Right kidney (tissue), 1 donor: Measurements from ENCODE around the gene PTPN18.

Experiments
- DNase-seq: peaks from one replicate; pipeline ENCODE4 v3.0.0-alpha.2; 2016

PTPN18 gene

DNA sequence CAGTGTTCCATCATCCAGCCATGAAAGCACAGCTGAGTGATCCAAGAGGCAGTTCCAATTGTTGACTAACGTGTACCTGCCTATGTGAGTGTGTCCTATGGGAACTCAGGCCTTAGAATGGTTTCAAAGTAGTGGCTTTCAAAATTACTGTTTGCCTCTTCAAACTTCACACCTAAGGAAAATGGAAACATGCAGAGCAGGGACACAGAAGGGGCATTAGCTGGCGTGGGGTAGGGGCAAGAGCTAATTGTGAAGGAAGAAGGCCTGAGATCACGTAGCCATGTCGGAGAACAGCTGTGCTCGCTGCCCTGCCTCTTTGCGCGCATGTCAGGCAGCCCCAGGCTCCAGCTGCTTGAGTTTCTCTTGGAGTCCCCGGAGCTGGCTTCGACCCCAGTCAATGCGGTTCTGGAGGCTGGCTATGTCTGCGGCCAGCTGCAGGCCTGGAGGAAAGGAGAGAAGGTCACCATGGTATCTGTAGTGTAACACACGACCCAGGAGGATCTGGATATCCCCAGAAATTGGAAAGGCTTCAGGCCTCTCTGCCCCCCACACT, 17.0 kb upstream of the PTPN18 start:
- no peak for DNase-seq

DNA sequence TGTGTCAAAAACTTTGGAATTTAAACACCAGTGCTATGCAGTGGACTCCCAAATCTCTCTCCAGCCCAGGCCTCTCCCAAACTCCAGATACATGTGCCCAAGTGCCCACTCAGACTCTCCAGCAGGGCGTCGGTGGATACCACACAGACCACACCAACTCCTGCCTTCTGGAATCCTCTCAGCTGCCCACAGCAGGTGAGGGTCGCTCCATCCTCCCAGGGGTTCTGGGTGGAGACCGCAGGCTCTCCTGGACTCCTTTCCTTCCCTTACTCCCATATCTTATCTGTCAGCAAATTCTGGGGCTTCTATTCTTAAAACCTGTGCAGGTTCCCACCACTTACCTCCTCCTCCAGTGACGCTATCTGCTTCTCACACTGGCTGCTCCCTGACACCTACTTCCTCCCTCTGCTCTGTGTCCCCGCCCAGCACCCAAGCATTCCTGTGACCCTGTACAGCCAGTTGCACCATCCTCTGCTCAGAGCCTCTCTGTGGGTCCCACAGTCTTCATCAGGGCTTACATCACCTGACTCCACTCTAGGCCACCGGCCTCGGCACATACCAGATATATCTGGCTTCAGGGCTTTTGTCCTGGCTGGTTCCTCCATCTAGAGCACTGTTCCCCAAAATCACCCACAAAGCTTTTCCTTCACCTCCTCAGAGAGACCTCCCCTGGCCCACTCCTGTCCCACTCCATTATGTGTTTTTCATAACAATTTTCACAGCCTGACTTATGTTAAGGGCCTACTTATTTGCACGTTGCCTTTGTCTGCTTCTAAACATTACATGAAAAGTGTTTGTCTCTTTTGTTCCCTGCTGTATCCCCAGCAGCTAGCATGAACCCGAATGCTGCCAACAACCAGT, 15.7 kb upstream of the PTPN18 start:
- no peak for DNase-seq

DNA sequence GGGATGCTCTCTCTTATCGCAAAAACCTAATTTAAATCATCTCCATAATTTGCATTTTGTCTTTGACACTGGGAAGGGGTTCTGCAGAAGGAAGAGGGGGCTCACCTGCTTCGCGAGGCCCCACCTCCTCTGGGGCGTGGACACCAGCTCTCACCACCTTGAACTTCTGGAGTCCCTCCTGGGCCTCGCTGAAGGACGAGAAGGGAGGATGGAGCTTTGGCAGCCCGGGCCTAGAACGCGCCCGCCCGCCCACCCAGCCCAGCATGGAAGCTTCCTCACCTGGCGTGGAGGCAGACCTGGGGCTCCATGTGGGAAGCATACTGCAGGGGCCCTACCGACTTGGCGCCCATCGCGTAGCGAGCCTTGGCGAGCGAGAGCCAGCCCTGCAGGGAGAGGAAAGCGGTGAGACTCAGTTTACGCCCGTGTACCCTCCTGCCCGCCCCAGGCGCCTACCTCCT, 14.3 kb upstream of the PTPN18 start:
- no peak for DNase-seq

DNA sequence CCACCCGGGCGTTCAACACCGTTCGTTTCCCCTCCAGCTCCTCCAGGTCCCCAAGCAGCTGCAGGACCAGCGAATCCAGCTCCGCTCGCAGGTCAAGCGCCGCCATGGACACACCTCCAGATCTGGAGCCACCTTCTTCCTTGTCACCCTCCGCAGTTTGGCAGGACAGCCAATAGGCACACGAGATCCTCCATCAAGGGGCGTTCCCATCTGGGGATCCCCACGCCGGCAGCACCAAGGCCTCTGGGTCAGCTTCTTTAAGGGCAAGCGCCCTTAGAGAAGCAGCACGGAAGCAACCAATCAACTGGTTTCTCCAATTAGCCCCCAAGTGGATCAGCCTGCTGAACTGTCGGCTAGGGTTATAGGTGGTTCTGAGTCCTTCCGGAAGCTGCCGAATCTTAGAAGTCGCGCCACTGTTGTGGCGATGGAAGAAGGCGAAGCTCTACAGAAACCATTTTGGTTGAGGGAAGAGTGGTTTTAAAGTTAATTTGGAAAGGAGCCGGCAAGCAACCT, 13.8 kb upstream of the PTPN18 start:
- DNase-seq, result peak; percentile 99

DNA sequence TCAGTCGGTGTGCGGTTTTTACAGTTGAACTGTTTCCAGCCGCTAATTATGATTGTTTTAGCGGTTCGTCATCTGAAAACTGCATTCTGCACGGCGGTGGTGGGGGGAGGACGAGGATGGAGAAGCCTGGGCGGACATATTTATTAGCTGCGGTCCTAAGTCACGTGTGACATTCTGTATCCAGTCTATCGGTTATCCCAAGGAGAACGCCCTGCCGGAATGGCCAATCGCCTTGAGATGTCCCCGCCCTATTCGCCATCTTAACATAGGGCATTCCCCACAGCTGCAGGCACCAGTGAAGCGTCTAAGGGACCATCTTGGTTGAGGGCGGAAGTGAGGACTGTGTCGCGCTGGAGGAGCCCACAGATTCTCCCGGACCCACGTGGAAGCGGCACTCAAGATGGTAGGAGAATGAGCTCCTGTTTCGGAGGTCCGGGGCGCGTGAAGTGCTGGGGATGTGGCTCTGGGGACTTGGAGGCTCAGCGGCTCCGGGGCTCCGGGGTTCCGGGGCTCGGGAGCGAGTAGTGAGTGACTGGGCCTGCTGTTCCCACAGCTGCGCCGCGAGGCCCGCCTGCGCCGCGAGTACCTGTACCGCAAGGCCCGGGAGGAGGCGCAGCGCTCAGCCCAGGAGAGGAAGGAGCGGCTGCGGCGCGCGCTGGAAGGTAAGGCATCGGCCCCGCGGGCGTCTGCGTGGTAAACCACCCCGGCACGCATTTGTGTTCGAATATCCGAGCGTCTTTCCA, 13.2 kb upstream of the PTPN18 start, which contains the start of gene IMP4:
Gene IMP4 (plus strand): TSS at position 365 of the 743 bp plus-strand sequence. CDS start 36 bp downstream, at position 401.
- peak; percentile 97 for DNase-seq

DNA sequence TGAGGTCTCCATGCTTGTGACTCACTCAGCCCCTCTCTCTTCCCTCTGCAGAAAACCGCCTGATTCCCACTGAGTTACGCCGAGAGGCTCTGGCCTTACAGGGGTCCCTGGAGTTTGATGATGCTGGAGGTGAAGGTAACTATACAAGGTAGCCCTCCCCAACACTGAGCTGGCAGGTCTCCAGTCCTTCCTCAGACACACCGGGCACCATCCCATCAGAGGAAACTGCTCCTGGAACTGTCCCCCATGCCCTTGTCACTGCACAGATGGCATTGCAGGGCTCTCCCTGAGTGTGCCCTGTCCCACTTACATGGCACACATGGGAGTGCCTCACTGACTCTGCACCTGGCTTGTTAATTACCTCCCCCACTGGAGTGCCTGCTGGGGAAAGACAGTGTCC, 11.3 kb upstream of the PTPN18 start:
- DNase-seq, result no peak

DNA sequence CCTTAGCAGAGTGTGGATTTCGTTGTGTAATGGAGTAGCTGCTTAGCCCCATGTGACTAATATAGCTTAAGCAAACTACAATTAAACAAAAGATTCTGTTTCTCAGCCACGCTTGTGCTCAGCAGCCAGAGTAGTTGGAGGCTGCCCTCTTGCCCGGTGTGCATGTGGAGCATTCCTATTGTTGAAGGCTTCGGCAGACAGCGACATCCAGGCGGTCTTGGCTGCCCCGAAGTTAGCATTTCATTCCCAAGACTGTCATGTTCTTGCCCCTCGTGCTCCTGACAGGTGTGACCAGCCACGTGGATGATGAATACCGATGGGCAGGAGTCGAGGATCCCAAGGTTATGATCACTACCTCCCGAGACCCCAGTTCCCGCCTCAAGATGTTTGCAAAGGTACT, 10.8 kb upstream of the PTPN18 start:
- DNase-seq, result no peak

DNA sequence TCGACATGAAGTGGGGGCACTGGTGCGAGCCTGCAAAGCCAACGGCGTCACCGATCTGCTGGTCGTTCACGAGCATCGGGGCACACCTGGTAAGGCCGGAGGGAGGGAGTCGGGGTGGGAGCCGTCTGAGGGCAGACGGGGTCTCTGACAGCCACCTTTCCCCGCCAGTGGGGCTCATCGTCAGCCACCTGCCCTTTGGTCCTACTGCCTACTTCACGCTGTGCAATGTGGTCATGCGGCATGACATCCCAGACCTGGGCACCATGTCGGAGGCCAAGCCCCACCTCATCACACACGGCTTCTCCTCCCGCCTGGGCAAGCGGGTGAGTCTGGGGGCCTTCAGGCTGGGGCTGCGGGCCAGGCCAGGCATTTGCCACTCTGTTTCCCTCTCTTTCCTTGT, 10.2 kb upstream of the PTPN18 start:
- DNase-seq, result no peak

DNA sequence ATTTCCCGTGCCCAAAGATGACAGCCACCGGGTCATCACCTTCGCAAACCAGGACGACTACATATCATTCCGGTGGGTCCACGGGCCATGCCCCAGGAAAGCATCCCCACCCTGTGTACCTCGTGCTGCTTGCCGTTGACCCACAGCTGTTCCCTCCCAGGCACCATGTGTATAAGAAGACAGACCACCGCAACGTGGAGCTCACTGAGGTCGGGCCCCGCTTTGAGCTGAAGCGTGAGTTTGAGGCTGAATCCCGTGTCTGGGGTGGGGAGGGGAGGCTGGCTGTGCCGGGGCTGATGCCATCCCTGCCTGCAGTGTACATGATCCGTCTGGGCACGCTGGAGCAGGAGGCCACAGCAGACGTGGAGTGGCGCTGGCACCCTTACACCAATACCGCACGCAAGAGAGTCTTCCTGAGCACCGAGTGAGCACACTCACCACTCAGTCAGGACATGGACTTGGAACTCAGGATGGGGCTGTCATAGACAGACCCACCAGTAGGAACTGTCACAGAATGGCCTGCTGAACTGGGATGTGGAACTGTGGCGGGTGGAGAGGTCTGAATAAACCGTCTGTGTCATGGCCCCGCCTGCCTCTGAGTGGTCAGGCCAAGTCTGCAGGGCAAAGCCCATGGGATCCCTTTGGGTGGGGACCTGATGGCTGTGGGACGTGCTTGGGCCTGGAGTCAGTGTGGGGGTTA, 9.7 kb upstream of the PTPN18 start:
- DNase-seq, result no peak

DNA sequence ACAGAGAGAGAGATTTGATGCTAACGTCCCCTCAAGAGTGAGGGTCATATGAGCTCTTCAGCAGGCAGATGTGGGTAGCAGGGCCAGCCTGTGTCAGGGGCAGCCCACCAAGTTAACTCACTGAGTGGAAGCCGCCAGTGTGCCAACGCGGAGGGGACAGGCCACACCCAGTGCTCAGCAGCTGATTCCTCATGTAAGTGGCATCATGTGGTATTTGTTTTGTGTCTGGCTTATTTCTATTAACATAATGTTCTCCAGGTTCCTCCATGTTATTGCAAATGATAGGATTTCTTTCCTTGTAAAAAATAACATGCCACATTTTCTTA, 9.2 kb upstream of the PTPN18 start:
- DNase-seq, result no peak

DNA sequence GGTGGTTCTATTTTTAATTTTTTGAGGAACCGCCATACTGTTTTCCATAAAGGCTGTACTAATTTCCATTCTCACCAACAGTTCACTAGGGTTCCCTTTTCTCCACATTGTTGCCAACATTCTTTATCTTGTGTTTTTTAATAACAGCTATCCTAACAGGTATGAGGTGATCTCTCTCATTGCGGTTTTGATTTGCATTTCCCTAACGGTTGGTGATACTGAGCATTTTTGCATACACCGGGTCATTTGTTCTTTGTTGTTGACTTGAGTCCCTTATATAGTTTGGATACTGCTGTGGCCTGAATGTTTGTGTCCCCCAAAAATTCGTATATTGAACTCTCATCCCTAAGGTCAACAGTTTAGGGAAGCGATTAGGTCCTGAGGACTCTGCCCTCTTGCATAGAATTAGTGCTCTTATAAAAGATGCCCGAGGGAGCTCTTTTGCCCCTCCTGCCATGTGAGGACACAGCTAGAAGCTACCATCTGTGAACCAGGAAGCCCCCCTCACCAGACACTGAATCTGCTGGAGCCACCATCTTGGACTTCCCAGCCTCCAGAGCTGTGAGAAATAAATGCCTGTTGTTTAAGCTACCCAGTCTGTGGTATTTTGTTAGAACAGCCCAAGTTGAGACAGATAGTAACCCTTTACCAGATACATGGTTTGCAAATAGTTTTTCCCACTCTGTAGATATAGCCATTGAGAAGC, 8.5 kb upstream of the PTPN18 start:
- no peak for DNase-seq

DNA sequence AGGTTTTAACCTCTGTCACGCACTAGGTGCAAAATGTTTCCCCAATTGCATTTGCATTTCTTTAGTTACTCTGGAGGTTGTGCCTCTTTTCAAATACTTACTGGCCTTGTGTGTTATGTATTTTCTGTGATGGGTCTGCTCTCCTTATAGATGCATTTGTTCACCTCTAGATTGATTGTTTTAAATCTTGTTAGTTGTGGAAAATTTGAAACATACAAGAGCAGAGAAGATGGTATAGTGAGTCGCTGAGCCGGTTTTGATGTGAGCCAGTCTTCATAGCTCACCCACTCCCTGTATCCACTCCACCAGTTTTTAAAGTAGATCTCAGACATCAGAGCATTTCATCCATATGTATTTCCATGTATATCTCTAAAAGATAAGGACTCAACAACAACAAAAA, 6.7 kb upstream of the PTPN18 start:
- no peak for DNase-seq

DNA sequence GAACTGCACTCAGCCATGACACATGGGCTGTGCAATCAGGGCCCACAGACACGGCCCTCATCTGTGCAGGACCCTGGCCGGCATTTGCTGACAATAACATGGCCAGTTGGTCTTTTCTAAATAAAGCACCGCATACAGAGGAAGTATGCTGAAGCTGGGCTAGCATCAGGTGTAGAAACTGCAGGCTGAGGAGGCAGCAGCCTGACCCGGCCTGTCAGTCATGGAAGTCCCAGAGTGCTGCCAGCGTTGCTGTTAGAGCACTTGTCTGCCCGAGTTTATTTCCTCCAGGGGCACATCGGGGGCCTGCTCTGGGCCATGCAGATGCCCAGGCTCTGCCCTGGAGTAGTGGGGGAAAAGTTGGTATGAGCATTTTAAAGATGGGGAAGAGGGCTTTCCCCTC, 4.1 kb upstream of the PTPN18 start:
- no peak for DNase-seq

DNA sequence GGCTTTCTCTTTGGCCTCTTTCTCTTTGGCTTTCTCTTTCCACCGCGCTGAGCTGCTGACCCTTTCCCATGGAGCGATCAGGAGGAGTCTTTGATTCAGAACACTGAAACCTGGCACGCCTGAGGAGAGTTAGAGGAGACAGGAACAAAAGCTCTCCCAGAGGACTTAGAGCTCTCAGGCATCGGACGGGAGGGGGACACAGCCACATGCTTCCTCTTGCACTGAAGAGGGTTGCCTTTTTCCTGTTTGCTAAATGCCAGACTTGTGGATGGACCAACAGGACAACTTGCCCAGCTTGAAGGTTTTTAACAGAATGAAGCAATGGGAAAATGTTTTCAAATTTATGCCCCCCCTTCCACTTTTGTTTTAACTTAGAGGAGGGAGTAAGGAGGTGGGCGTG, 3.6 kb upstream of the PTPN18 start:
- no peak for DNase-seq

DNA sequence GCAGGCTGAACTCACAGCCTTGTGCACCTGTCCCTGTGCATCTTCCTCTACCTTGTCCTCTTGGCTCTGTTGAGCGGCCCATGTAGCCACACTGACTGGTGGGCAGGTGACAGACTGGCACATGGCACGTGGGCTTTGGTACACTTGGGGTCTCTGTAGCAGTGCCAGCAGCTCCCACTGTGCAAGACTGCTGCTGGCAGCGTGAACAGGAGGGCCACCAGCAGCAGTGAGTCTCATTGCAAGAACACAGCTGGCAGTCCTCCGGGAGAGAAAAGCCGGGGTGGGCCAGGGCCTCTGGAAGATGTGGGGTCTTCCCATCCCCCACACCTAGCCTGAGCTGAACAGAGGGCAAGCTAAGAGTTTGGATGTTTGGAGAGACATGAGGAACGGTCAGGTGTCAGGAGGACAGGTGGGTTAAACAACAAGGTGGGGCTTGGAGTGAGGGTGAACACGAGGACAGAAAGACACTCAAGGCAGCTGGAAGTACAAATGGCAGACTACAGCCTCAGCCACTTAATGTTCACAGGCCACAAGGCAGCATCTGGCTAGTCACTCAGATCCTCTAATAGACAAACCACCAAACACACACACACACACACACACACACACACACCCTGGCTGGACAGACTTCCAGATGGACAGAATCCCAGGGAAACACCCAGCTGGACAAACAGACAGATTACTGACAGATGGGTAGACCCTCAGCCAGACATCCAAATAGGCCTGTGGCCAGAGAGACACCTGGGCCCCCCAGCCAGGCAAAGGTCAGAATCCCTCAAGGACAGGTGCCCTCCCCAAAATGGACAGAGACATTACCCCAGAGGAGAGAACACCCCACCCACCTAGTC, 2.3 kb upstream of the PTPN18 start:
- DNase-seq, result no peak

DNA sequence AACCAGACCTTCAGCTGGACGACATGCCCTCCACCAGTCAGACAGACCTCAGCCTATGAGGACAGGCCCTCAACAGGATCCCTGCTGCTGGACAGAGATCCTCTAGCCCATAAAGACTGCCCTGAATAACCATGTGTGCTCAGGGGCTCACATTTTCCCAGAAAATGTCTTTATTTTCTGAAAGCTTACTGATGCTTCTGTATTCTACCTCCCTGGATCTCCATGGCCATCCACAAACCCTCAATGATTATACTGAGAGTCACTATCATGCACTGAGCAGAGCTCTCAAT, 1.8 kb upstream of the PTPN18 start:
- DNase-seq, result no peak

DNA sequence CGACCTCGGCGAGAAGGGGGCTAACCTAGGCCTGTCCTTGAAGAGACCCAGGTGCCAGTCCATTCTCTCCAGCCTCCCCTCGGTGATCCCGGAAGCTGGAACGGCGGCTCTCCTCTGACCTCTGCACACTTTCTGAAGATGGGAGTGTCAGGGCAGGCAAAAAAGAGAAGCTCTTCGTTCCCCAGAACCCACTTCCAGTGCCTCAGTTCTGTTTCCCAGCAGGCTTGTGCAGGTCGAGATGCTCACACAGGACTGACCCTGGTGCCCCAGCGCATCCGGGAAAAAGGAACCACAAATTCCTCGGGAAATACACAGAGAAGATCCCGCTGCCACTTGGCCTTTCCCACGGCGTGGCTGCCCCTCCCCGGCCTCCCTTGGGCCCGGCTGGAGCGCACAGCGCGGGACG, 681 bp upstream of the PTPN18 start:
- DNase-seq, result no peak

DNA sequence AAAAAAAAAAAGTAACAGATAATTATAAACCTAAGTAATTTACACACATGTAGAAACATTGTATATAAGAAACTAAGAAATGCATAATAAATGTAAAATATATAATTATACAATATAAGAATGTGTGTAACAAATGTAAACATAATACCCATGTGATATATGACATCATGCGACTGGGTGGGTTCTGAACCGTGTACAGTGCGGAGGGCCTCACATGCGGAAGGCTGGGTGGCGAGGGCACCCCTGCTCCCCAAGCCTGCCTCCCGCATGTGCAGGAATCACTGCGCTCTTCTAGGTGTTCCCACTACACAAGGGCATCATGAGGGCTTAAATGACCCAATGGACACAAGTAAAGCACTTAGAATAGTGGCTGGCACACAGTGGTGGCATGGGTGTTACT, 2.0 kb downstream of the PTPN18 start:
- no peak for DNase-seq

DNA sequence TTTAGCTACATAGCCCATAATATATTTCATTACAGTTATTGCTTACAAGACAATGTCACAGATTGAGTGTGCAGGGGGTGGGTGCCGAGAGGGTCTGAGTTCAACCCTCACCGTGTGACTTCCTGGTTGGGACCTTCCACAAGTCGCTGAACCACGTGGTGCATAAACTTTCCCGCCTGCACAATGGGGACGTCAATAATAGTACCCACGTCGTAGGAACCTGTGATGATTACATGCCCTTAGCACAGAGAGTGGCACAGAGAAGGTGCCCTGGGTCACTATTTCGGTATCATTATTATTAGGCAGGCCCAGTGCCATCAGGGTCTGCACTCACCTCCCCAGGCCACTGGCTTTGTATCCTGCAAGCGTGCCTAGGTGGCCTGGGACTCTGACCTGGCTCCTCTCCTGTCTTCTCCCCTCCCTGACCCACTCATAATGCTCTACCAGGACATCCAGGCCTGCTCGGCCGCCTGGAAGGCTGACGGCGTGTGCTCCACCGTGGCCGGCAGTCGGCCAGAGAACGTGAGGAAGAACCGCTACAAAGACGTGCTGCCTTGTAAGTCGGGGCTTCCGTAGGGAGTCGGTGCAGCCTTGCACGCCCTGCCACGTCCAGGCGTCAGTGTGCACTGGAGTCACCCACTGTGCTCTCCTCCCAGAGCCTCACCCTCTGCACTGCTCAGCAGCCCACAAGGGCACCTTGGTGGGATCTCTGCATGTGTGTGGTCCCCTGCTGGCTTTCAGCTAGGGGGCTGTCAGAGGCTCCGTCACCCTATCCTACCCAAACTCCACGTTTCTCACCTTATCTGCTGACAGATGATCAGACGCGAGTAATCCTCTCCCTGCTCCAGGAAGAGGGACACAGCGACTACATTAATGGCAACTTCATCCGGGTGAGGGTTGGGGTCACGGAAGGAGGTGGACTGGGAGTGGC, 2.8 kb downstream of the PTPN18 start:
- DNase-seq, result no peak

DNA sequence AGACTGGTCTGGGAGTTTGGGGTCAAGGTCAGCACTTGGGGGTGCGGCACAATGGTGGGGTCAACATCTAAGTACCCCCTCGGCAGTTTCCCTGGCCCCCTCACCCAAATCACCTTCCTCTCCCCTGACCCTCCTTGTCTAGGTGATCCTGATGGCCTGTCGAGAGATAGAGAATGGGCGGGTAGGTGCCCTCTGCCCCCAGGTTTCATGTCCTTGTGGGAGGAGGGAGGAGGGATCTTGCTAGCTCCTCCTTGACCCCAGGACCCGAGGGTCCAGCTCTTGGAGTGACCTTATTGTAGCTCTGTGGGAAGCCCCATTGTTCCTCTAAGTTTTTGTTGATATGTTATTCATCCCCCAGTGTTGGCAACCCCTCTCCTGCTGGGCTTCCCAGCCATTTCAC, 3.6 kb downstream of the PTPN18 start:
- DNase-seq, result no peak
